IPS DF 6.9 (cell line): ENCODE data around the gene FAM53C.
"Not testable (repeated sequence)": the region's sequence is repeated elsewhere in the genome, so short reads cannot be mapped to it uniquely, and the experiment has no call there.

Experiments used
- DNase-seq: peaks from one replicate; pipeline ENCODE4 v3.0.0-alpha.2; 2013; ENCODE audit warnings: low read depth, low spot score
- H3K27ac ChIP-seq: one replicate; pipeline ENCODE4 v1.5.1; 2013; ENCODE audit warnings: low read length, control low read depth
- H3K27me3 ChIP-seq: 2 replicates; pipeline ENCODE4 v1.6.1; 2013; ENCODE audit warnings: mild to moderate bottlenecking, low read length; ENCODE audit not compliant: control insufficient read depth, insufficient read depth
- H3K36me3 ChIP-seq: 2 replicates; pipeline ENCODE4 v1.6.1; 2013; ENCODE audit warnings: low read length; ENCODE audit not compliant: control insufficient read depth, insufficient read depth
- H3K4me1 ChIP-seq: 2 replicates; pipeline ENCODE4 v1.6.1; 2013; ENCODE audit warnings: low read length; ENCODE audit not compliant: control insufficient read depth, insufficient read depth
- H3K4me3 ChIP-seq: 2 replicates; pipeline ENCODE4 v1.5.1; 2013; ENCODE audit warnings: mild to moderate bottlenecking, low read length
- H3K9me3 ChIP-seq: 2 replicates; pipeline ENCODE4 v1.6.1; 2013; ENCODE audit warnings: low read length, inconsistent platforms; ENCODE audit not compliant: control insufficient read depth, insufficient read depth
- WGBS: extraction: QIAGEN DNeasy Blood & Tissue Kit; methylation state at CpG from one replicate; pipeline ENCODE4 v1.1.7; 2013; ENCODE audit warnings: mixed read lengths, missing lambda C conversion rate; ENCODE audit not compliant: insufficient read length, insufficient coverage; 5-methylcytosine and 5-hydroxymethylcytosine counted together

FAM53C gene

DNA sequence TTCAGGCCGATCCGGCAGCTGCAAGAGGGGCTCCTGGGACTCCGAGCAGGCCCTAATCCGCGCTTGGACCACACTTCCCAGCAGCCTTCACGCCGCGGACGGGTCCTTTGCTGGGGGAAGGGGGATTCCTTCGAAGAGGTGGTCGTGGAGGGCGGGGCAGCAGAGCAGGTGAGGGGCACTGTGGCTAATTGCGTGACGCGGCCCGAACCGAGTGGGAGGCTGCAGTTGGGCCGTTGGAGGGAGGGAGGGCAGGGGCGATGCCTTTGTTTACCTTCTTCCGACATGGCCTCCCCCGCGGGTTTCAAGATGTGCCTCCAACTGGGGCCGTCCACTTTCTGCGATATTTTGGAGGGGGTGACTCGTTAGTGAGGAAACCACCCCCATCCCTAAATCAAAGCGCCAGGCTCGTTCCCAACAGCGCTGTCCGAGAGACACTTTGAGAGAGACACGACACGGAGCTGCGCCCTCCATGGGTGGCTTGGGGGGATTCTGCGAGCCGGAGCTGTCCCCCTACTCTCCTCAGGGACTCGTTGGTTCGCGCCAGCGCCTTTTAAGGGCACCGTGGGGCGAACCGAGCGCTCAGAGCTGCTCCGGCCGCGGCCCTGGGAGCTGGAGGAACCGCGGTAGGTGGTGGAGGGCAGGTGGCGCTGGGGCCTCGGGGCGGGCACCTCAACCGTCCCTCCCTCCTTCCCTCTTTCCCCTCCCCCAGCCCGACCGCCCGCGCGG lies at the start of gene FAM53C:
Gene FAM53C, plus strand, starts transcription at position 582 of the 726 bp plus-strand sequence. CDS start 3,070 bp downstream, outside the sequence.
- H3K9me3 ChIP-seq = no peaks in the 10 kb centered on the region
- H3K4me1 ChIP-seq = 0 out of 2 replicates have a peak, but pooled peaks cover 2% of the 10 kb centered on the region
- H3K36me3 ChIP-seq = no peaks in the 10 kb centered on the region; the same call in 1 of the 2 replicates
- no CpG with 5 or more reads among the region's 56 CpGs for WGBS
- no peaks in the 10 kb centered on the region for H3K27me3 ChIP-seq
- H3K4me3 ChIP-seq = peak within 1 kb of the TSS; percentile 70; the same call in 1 of the 2 replicates
- H3K27ac ChIP-seq = no peak within 1 kb of the TSS
- no peak for DNase-seq

GRCh38 chr5:138289296-138289695 lies 48.8 kb upstream of the FAM53C start:
- Histone ChIP-seq H3K9me3 (no peaks in the 10 kb centered on the region), H3K4me1 (no peaks in the 10 kb centered on the region), H3K27me3 (no peaks in the 10 kb centered on the region), H3K4me3 (no peak overlapping the region), H3K36me3 (peaks cover 6% of the 10 kb centered on the region; the same call in 1 of the 2 replicates), H3K27ac (no peak overlapping the region)
- no peak for DNase-seq
- WGBS = no CpG with 5 or more reads among the region's 3 CpGs

DNA sequence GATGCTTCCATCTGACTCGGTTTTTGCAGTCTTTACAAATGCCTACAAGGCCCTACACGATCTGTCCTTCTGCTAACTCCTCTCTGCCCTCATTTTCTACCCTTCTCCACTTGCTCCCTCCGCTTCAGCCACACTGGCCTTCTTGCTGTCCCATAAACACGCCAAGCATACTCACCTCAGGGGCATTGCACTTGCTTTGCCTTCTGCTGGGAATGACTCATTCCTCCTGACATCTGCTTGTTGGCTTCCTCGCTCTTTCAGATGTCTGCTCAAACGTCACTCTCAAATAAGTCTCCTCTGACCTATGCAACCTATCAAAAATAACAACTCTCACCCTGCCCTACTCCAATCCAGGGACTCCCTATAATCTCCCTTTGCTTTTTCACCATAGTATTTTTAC lies 34.7 kb upstream of the FAM53C start:
- DNase-seq = no peak
- Histone ChIP-seq H3K4me1 (no peaks in the 10 kb centered on the region), H3K9me3 (no peaks in the 10 kb centered on the region), H3K27me3 (no peaks in the 10 kb centered on the region), H3K36me3 (no peaks in the 10 kb centered on the region), H3K4me3 (no peak overlapping the region), H3K27ac (no peak overlapping the region)
- WGBS = no CpG with 5 or more reads among the region's 6 CpGs

- H3K9me3 ChIP-seq = no peaks in the 10 kb centered on the region
- no peaks in the 10 kb centered on the region for H3K36me3 ChIP-seq
- WGBS = no CpG with 5 or more reads among the region's 1 CpG
- DNase-seq = no peak
- H3K27ac ChIP-seq = no peak overlapping the region
- no peaks in the 10 kb centered on the region for H3K27me3 ChIP-seq
- H3K4me3 ChIP-seq = no peak overlapping the region
- no peaks in the 10 kb centered on the region for H3K4me1 ChIP-seq
Observed at GRCh38 chr5:138305797-138306196, 32.3 kb upstream of the FAM53C start.

- DNase-seq = no peak
- Histone ChIP-seq H3K4me1 (no peaks in the 10 kb centered on the region; the same call in 1 of the 2 replicates), H3K36me3 (peaks cover 9% of the 10 kb centered on the region; the same call in 1 of the 2 replicates)
Observed at GRCh38 chr5:138315751-138316278, 22.3 kb upstream of the FAM53C start.

DNA sequence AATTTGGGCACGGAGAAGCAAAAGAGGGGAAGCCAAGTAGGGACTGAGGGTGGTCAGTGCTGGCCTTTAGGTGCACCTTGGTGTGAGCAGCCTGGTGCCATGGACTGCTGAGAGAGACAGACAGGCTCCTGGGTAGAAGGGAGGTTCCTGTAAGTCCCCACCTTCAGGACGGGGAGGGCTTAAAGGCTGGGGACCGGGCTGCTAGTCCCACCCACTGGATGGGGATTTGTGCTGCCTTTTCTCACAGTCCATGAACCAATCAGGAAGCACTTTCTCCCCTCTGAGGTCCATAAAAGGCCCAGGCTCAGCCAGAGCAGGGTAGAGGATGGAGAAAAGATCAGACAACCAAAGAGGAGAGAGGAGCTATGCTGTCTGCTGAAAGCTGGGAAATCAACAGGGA lies 21.7 kb upstream of the FAM53C start:
- no CpG with 5 or more reads among the region's 3 CpGs for WGBS
- no peaks in the 10 kb centered on the region for H3K9me3 ChIP-seq

More at GRCh38 chr5:138315751-138316278, 22.3 kb upstream of the FAM53C start:
- Histone ChIP-seq H3K4me3 (no peak overlapping the region), H3K27ac (no peak overlapping the region), H3K27me3 (no peaks in the 10 kb centered on the region), H3K9me3 (no peaks in the 10 kb centered on the region)
- WGBS = no CpG with 5 or more reads among the region's 7 CpGs

GRCh38 chr5:138318211-138318610 lies 19.9 kb upstream of the FAM53C start:
- WGBS = no CpG with 5 or more reads among the region's 4 CpGs
- not testable (repeated sequence) for DNase-seq, H3K4me1 ChIP-seq, H3K27ac ChIP-seq, H3K36me3 ChIP-seq, H3K27me3 ChIP-seq, H3K4me3 ChIP-seq, H3K9me3 ChIP-seq

More for the DNA sequence above, 21.7 kb upstream of the FAM53C start:
- Histone ChIP-seq H3K4me3 (no peak overlapping the region), H3K36me3 (peaks cover 9% of the 10 kb centered on the region; the same call in 1 of the 2 replicates), H3K27ac (no peak overlapping the region), H3K27me3 (no peaks in the 10 kb centered on the region), H3K4me1 (no peaks in the 10 kb centered on the region; the same call in 1 of the 2 replicates)
- no peak for DNase-seq

- Histone ChIP-seq H3K27ac (no peak overlapping the region), H3K9me3 (no peaks in the 10 kb centered on the region), H3K36me3 (no peaks in the 10 kb centered on the region), H3K4me3 (peak overlapping the region; percentile 87), H3K27me3 (no peaks in the 10 kb centered on the region), H3K4me1 (no peaks in the 10 kb centered on the region)
- WGBS = no CpG with 5 or more reads among the region's 12 CpGs
- DNase-seq = no peak
Observed at GRCh38 chr5:138330813-138331448, 7.1 kb upstream of the FAM53C start.

- H3K4me1 ChIP-seq = no peaks in the 10 kb centered on the region
- peak within 1 kb of the TSS; percentile 87 for H3K4me3 ChIP-seq
- no peaks in the 10 kb centered on the region for H3K27me3 ChIP-seq
- H3K27ac ChIP-seq = no peak within 1 kb of the TSS
- no peaks in the 10 kb centered on the region for H3K9me3 ChIP-seq
- peak; percentile 95 for DNase-seq
- no CpG with 5 or more reads among the region's 55 CpGs for WGBS
- H3K36me3 ChIP-seq = no peaks in the 10 kb centered on the region
Observed at GRCh38 chr5:138331449-138332368, 6.4 kb upstream of the FAM53C start, which contains the start of gene CDC25C. CDC25C (minus strand) TSS chr5:138331804; CDS start chr5:138331180, 624 bp downstream.
